G401 (cell line): ENCODE data around the gene UBTD1. TPM values are rescaled to one million over a fixed set of nuclear protein-coding genes. Genes with fewer than 3 reads are reported as not detected.

Source experiments
- DNase-seq: peaks from one replicate; pipeline ENCODE4 v3.0.0-alpha.2; 2015; ENCODE audit warnings: low spot score
- in situ Hi-C: cut with HindIII; loops from 2 replicates; pipeline ENCODE4 v1.10.0; 2016; ENCODE audit warnings: low sequenced_read_pairs, mixed read lengths
- total RNA-seq: library from RNA; depleted of rRNA; stranded (reverse); fragments of >200 nt; shearing (Covaris generic); gene quantifications from 2 replicates; pipeline ENCODE4 v1.2.3, GENCODE V29; 2014; rRNA removed

Gene UBTD1
- total RNA-seq, 1 experiment from 2014 or later: 39.5 TPM

- no peak for DNase-seq
- in situ Hi-C loops: no loop called here
Measured at GRCh38 chr10:97596101-97597082, 97.7 kb downstream of the UBTD1 start.

- in situ Hi-C loops: no loop called here
- DNase-seq: no peak
Measured at GRCh38 chr10:97597778-97598177, 99.1 kb downstream of the UBTD1 start.

GRCh38 chr10:97598407-97599271 lies 99.9 kb downstream of the UBTD1 start:
- no peak for DNase-seq
- in situ Hi-C loops: no loop called here

GRCh38 chr10:97599272-97599619 lies 100.5 kb downstream of the UBTD1 start:
- in situ Hi-C loops: no loop called here
- DNase-seq: no peak

- in situ Hi-C loops: no loop called here
- DNase-seq: peak; percentile 77
Measured at GRCh38 chr10:97600616-97601015, 101.9 kb downstream of the UBTD1 start.

- DNase-seq: peak; percentile 83
- in situ Hi-C loops: no loop called here
Measured at GRCh38 chr10:97601268-97602215, 102.8 kb downstream of the UBTD1 start.

GRCh38 chr10:97607095-97607636 lies 108.4 kb downstream of the UBTD1 start:
- in situ Hi-C loops: no loop called here

GRCh38 chr10:97608991-97609561 lies 110.4 kb downstream of the UBTD1 start:
- peak; percentile 94 for DNase-seq
- in situ Hi-C loops: no loop called here

More at GRCh38 chr10:97607095-97607636, 108.4 kb downstream of the UBTD1 start:
- DNase-seq: peak; percentile 27

GRCh38 chr10:97611473-97611872 lies 112.7 kb downstream of the UBTD1 start:
- in situ Hi-C loops: no loop called here
- DNase-seq: no peak

GRCh38 chr10:97612386-97612785 lies 113.7 kb downstream of the UBTD1 start:
- DNase-seq: peak; percentile 90
- in situ Hi-C loops: no loop called here

- no peak for DNase-seq
- in situ Hi-C loops: no loop called here
Measured at GRCh38 chr10:97618285-97618684, 119.6 kb downstream of the UBTD1 start.

- in situ Hi-C loops: no loop called here
- no peak for DNase-seq
Measured at GRCh38 chr10:97618733-97619132, 120.0 kb downstream of the UBTD1 start.

Other genes starting within 250 kb of the UBTD1 start
- gene ARHGAP19, start 206.3 kb upstream of the UBTD1 start, total RNA-seq: 8.8 and 11.3 TPM in 2 replicates
- 12.1 and 13.2 TPM in 2 replicates for gene FRAT1, start 179.7 kb upstream of the UBTD1 start, total RNA-seq
- gene FRAT2, start 164.2 kb upstream of the UBTD1 start, total RNA-seq: 29.7 and 41.2 TPM in 2 replicates
- gene RRP12, start 97.6 kb upstream of the UBTD1 start, total RNA-seq: 35.1 and 41.4 TPM in 2 replicates
- 724 and 846 TPM in 2 replicates for gene PGAM1, start 72.7 kb upstream of the UBTD1 start, total RNA-seq
- gene EXOSC1, start 52.9 kb upstream of the UBTD1 start, total RNA-seq: 56.7 and 61.7 TPM in 2 replicates
- 70.4 and 82.5 TPM in 2 replicates for gene ZDHHC16, start 52.7 kb upstream of the UBTD1 start, total RNA-seq
- gene MMS19, start 502 bp upstream of the UBTD1 start, total RNA-seq: 67.8 and 89.3 TPM in 2 replicates
- gene ANKRD2, start 73.9 kb downstream of the UBTD1 start, total RNA-seq: 0.41 and 3.4 TPM in 2 replicates
- 8.0 and 8.1 TPM in 2 replicates for gene HOGA1, start 85.5 kb downstream of the UBTD1 start, total RNA-seq
- gene C10orf62, start 90.8 kb downstream of the UBTD1 start, total RNA-seq: 0.24 TPM in 1 of 2 replicates, not detected in the other
- 15.6 and 18.8 TPM in 2 replicates for gene MORN4, start 134.6 kb downstream of the UBTD1 start, total RNA-seq
- 40.2 and 42.2 TPM in 2 replicates for gene PI4K2A, start 141.7 kb downstream of the UBTD1 start, total RNA-seq
- gene AVPI1, start 188.3 kb downstream of the UBTD1 start, total RNA-seq: 19.1 and 24.4 TPM in 2 replicates
- gene MARVELD1, start 214.8 kb downstream of the UBTD1 start, total RNA-seq: 35.0 and 61.1 TPM in 2 replicates
- 21.8 and 24.8 TPM in 2 replicates for gene ZFYVE27, start 238.2 kb downstream of the UBTD1 start, total RNA-seq